Hypothalamus (tissue), 51 donors: ENCODE results near the gene RHBDL3.
"Not testable (repeated sequence)": the region's sequence is repeated elsewhere in the genome, so short reads cannot be mapped to it uniquely, and the experiment has no call there.

Experiments
- DNase-seq, 51 donors: peaks; one replicate each; lab custom pipeline; 2025; lab: John Stamatoyannopoulos, UW

The RHBDL3 gene

DNA sequence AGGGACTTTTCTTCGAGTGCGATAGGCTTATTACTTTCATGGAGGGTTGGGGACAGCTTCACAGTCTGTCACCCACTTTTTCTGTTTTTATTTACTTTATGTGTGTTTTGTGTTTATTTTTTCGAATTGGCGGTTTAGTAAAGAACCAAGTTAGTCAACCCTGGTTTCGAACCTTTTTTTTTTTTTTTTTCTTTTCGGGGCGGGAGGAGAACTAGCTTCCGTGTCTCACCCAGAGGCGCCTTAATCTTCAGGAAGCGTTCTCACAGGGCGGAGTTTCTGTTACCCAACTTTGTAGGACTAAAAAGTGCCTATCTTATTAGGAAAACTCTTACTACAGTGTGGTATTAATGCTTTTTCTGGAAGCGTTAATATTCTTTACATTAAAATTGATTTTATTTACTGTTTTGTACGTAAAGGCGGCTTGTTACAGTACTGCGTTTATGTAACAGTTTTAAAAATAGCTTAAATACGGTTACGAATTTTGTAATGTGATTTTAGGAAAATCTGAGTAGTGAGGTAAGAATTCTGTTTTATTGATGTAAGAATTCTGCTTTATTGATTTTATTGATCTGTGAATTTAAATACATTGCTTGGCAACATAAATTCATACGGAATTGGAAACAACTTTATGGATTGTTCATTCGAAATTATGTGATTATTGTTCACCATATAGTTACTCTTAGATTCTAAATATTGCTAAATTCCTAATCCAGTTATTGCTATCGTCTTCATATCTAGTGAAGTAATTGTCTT lies 85.2 kb downstream of the RHBDL3 start:
- DNase-seq: peak in 2 of 51 donors; percentile 8 to 33

DNA sequence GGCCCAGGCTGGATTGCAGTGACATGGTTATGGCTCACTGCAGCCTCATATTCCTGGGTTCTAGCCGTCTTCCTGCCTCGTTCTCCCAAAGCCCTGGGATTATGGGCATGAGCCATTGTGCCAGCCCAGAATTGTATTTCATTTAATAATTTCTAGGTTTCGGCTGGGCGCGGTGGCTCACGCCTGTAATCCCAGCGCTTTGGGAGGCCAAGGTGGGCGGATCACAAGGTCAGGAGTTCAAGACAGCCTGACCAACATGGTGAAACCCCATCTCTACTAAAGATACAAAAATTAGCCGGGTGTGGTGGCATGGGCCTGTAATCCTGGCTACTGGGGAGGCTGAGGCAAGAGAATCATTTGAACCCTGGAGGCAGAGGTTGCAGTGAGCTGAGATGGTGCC lies 87.1 kb downstream of the RHBDL3 start:
- DNase-seq: not testable (repeated sequence)

DNA sequence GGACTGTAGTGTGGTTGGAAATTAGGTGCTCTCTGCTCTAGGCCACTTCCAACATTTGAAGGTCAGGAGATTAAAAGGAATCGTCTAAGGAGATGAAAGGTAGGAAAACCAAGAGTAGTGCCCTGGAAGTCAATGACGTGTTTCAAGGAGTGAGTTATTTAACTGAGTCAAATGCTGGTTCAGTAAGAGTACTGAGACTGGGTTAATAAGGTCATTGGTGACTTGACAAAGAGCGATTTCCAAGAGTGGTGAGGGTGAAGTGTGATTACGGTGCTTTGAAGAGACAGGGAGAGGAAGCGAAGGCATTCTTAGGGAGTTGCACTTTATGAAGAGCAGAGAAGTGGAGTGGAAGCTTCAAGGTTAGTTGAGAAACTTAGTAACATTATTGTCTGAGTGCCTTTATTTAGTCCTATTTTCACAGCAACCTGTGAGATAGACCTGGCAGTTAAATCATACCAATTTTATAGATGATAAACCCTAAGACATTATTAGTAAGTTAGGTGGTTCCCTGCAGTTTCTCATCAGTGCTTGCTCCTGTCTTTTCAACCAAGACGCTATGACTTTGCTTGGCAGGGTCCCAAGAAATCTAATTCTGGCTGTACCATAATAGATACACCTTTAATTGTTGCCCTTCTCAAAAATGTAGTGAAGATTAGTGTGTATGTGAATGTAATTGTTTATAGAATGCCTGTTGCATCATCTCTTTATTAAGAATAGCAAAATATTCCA lies 90.2 kb downstream of the RHBDL3 start:
- DNase-seq: no peak

DNA sequence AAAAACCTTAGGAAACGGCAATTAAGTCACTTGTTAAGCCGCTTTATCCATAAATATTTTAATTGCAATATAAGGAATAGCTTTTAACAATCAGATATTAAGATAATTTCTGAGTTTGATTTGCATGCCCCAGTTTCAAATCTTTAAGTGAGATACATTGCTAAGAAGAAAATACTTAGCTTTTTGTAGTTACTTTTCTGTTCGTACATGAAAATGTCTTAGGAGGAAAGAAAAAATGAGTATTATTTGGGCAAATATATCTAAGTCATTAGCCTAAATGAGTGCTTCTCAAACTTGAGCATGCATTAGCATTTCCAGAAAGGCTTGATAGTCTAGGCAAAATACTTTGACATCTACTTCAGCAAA lies 90.7 kb downstream of the RHBDL3 start:
- DNase-seq: no peak

DNA sequence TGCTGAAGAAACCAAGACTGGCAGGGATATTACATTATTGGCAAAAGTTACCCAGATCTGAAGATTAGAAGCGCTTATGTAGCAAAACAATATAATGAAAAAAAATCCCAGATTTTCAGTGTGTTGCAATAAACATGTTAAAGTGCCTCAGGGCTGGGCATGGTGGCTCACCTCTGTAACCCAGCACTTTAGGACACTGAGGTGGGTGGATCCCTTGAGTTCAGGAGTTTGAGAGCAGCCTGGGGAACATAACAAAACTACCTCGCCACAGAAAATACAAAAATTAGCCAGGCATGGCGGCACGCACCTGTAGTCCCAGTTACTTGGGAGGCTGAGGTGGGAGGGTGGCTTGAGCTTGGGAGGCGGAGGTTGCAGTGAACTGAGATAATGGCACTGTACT lies 91.1 kb downstream of the RHBDL3 start:
- DNase-seq: no peak

DNA sequence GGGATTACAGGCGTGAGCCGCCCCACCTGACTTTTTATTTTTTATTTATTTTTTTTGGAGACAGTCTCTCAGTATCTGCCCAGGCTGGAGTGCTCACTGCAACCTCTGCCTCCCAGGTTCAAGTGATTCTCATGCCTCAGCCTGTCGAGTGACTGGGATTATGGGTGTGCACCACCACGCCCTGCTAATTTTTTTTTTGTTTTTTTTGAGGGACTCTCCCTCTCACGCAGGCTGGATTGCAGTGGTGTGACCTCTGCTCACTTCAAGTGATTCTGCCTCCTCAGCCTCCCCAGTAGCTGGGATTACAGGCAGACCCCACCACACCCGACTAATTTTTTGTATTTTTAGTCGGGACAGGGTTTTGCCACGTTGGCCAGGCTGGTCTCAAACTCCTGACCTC lies 92.0 kb downstream of the RHBDL3 start:
- no peak for DNase-seq

DNA sequence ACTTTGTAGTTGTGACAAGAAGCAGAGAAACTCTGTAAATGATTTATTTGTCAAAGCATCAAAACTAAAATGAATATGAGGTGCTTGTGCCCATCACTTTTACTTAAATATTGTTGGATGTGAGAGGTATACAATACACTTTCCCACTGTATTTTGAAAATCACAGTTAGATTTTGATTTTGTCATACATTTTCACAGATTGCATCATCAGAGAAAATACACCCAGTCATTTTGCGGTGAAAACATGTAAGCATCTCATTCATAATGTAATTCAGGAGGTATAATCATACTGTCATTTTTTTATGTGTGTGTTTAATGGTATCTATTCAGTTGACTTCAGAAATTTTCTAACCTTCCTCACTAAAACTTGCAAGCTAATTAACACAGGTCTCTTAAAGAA lies 95.6 kb downstream of the RHBDL3 start:
- no peak for DNase-seq

DNA sequence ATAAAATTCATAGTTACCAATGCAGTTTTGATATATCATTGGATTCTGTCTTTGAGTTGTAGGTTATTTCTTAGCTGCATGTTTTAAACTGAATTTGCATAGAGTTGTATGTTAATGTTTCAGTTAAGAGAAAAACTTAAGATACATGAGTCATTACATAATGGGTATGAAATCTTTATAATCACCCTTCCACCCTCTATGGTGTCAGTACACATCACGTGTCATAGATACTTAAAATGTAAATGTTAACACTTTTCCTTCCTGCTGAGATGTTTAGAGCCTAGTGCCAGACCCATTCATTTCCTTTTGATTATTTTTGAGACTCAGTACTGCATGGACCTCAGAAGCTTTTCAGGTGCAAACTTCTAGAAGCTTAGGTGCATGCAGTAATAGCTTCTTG lies 104.8 kb downstream of the RHBDL3 start:
- no peak for DNase-seq
